ENCODE measurements around the gene SPINK14.

The SPINK14 gene

GRCh38 chr5:148168246-148168645 is at the start of gene SPINK14:
Gene SPINK14, plus strand, starts transcription at chr5:148168546. Its CDS starts 1,187 bp downstream, at chr5:148169733.
- no peak for DNase-seq (ENCODE audit: low spot score)

- DNase-seq (ENCODE audit: low spot score): no peak
These were observed 48.0 kb upstream of the SPINK14 start for GRCh38 chr5:148120317-148120716.

GRCh38 chr5:148125641-148126040 is 42.7 kb upstream of the SPINK14 start:
- DNase-seq (ENCODE audit: low spot score): peak; percentile 55

GRCh38 chr5:148135091-148136048 is 33.0 kb upstream of the SPINK14 start:
- DNase-seq (ENCODE audit: low spot score): no peak

- DNase-seq (ENCODE audit: low spot score): no peak
These were observed 27.5 kb upstream of the SPINK14 start for GRCh38 chr5:148140846-148141245.

GRCh38 chr5:148141645-148142044 is 26.7 kb upstream of the SPINK14 start:
- no peak for DNase-seq (ENCODE audit: low spot score)

- DNase-seq (ENCODE audit: low spot score): no peak
These were observed 22.4 kb upstream of the SPINK14 start for GRCh38 chr5:148145916-148146315.

GRCh38 chr5:148146487-148146886 is 21.9 kb upstream of the SPINK14 start:
- DNase-seq (ENCODE audit: low spot score): no peak

- no peak for DNase-seq (ENCODE audit: low spot score)
These were observed 20.9 kb upstream of the SPINK14 start for GRCh38 chr5:148147415-148147814.

GRCh38 chr5:148151872-148152271 is 16.5 kb upstream of the SPINK14 start:
- DNase-seq (ENCODE audit: low spot score): no peak

- DNase-seq (ENCODE audit: low spot score): no peak
These were observed 15.6 kb upstream of the SPINK14 start for GRCh38 chr5:148152781-148153180.

GRCh38 chr5:148156609-148157008 is 11.7 kb upstream of the SPINK14 start:
- DNase-seq (ENCODE audit: low spot score): no peak

GRCh38 chr5:148162038-148162437 is 6.3 kb upstream of the SPINK14 start:
- DNase-seq (ENCODE audit: low spot score): no peak

- DNase-seq (ENCODE audit: low spot score): no peak
These were observed 5.0 kb upstream of the SPINK14 start for GRCh38 chr5:148163345-148163744.

GRCh38 chr5:148166550-148167283 is 1.6 kb upstream of the SPINK14 start:
- no peak for DNase-seq (ENCODE audit: low spot score)

- no peak for DNase-seq (ENCODE audit: low spot score)
These were observed 4.0 kb downstream of the SPINK14 start for GRCh38 chr5:148172377-148172776.

GRCh38 chr5:148176480-148176879 is 8.1 kb downstream of the SPINK14 start:
- DNase-seq (ENCODE audit: low spot score): no peak

- no peak for DNase-seq (ENCODE audit: low spot score)
These were observed 8.9 kb downstream of the SPINK14 start for GRCh38 chr5:148177207-148177606.

- DNase-seq (ENCODE audit: low spot score): peak; percentile 80
These were observed 11.0 kb downstream of the SPINK14 start for GRCh38 chr5:148179234-148179824.

GRCh38 chr5:148186248-148187003 is 18.1 kb downstream of the SPINK14 start:
- DNase-seq (ENCODE audit: low spot score): peak; percentile 82

- no peak for DNase-seq (ENCODE audit: low spot score)
These were observed 22.7 kb downstream of the SPINK14 start for GRCh38 chr5:148191010-148191409.

GRCh38 chr5:148193202-148193601 is 24.9 kb downstream of the SPINK14 start:
- no peak for DNase-seq (ENCODE audit: low spot score)
